RPMI8226 (cell line): Measurements from ENCODE around the gene NOVA2.
A peak's percentile ranks its signal among the peaks of the same experiment; 100 is the strongest.

Experiments used
- DNase-seq: peaks from one replicate; pipeline ENCODE4 v3.0.0-alpha.2; 2015

Gene NOVA2, protein sequence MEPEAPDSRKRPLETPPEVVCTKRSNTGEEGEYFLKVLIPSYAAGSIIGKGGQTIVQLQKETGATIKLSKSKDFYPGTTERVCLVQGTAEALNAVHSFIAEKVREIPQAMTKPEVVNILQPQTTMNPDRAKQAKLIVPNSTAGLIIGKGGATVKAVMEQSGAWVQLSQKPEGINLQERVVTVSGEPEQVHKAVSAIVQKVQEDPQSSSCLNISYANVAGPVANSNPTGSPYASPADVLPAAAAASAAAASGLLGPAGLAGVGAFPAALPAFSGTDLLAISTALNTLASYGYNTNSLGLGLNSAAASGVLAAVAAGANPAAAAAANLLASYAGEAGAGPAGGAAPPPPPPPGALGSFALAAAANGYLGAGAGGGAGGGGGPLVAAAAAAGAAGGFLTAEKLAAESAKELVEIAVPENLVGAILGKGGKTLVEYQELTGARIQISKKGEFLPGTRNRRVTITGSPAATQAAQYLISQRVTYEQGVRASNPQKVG

DNA sequence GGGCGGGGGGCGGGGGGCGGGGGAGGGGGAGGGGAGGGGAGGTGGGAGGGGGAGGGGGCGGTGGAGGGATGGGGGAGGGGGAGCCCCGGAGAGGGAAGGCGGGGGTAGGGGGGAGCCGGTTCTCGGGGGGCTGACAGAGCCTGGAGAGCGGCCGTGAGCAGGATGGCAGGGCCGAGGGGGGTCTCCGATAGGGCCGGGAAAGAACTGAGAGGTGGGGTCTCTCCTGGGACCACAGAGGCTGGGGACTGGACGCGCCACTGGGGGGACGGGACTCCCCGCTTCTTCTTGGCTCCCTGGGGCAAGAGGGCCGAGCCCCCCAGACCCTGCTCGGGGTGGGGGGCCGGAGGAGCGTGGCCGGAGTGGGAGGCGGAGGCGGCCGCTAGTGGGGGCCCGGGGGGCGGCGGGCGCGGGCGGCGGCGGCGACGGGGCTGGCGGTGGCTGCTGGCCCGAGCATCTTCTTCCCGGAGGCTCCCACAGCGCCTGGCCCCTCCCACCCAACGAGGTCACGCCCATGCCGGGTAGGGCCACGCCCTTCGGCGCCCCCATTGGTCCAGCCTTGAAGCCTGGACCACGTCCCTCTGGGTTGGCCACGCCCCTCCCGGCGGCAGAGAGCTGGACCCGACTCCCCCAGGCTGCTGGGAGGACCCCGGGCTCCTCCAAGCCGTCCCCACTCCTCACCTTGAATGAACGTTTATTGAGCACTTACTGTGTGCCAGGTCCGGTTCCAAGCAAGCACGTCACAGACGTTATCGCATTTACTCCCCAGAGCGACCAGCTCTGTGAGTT lies at the start of gene NOVA2:
Gene NOVA2 (minus strand): TSS at position 313 of the 786 bp plus-strand sequence. CDS start 514 bp downstream, outside the sequence.
- peak; percentile 24 for DNase-seq

DNA sequence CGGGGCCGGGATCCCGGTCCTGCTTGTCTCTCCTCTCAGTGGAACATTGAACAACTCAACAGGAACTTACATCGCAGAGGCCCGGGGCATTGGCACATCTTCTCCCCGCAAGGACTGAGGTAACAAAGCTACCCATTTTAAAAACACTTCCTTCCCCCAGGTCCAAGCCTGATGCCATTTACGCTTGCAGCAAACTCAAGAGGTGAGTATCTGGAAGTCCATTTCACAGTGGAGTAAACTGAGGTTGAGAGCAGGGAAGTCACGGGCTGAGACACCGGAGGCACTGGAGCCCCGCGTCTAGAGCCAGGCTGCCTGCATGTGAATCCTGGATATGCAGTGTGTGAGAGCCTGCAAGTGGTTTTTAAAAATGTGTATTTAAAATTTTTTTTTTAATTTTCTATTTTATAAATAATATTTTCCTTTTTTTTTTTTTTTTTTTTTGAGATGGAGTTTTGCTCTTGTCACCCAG lies 49.7 kb upstream of the NOVA2 start:
- no peak for DNase-seq

DNA sequence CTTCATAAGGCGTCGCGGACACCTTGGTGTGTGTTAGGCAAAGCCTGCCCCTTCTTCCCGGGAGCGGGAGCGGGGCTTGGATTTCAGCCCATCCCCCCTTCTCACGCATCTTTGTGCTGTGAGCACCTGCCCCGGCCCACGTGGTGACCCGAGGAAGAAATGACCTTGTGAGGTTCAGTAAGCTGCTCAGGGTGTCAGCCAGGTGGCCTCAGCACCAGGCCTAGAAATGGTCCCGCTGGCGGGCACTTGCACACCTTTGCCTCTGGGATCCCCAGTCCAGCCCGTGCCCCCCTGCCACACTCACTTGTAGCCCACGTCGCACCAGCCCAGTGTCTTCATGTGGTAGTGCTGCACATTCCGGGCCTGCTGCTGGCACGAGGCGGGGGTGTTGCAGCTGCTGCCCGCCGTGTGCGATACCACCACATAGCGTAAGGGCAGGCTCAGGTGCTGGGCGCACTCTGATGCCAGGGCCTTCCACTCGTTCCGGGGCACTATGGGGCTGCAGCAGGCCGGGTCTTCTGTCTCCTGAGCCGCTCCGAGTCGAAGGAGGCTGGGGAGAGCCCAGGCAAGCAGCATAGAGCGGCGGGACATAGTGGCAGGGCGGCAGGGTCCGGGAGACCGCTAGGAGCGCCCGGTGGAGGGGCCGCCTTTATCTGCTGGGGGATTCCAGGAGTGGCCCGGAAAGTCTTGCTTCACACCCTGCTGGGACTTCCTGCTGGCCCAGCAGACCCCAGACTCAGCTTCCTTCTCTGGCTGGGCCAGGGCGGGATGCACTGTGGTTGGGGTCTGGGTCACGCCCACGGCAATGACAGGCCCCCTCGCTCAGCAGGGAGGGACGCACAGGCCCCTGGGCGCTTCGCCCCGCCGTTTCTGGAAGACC lies 49.0 kb upstream of the NOVA2 start, which contains the start of gene PGLYRP1:
Gene PGLYRP1 (minus strand): TSS at position 623 of the 880 bp plus-strand sequence. CDS start 32 bp downstream, at position 591.
- DNase-seq, result no peak

DNA sequence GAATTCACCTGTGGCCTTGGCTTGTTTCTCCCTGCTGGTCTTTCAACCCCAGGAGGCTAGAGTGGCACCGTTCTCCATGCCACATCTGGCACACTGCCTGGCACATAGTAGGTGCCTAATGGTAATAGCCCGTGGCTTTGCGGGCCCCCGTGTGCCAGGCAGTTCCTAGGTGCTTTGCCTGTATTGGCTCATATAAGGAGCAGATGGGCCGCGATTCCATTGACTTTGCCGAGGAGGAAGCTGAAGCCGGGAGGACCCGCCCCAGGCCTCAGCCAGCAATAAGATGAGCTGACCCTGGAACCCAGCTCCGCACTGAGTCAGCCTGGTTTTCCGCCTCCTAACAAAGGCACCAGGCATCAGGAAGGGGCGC lies 48.4 kb upstream of the NOVA2 start:
- DNase-seq, result no peak

DNA sequence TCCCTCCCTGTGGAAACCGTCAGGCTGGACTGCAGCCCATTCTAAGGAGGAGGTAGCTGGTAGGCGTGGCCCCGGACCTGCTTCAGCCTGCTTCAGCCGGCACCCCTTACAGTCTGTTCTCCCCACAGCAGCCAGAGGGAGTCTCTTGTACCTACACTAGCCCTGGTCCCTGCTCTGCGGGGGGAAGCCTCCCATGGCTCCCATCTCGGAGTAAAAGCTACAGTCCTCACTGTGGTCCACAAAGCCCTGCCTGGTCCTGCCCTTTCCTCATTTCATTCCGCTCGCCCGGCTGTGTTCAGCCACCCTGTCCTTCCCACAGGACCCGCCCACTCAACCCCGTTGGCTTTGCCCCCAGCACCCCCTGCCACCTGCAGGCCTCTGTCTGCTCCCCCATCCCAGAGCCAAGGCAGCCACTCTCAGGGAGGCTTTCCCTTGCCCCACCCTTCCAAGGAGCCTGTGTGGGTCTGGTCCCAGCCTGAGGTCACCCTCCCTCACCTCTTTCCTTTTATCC lies 47.9 kb upstream of the NOVA2 start:
- DNase-seq, result no peak

DNA sequence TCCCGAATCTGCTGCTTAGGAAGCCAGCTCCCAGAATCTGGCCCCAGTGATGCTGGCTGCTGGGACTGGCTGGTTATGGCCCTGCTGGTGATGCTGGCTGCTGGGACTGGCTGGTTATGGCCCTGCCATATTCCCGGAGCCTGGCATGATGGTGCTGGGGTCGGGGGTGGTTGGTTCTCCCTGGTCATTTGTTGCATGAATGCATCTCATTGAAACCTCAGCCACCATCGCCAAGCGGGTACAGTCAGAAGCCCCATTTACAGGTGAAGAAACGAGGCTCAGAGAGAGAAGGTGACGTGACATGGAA lies 47.1 kb upstream of the NOVA2 start:
- no peak for DNase-seq

DNA sequence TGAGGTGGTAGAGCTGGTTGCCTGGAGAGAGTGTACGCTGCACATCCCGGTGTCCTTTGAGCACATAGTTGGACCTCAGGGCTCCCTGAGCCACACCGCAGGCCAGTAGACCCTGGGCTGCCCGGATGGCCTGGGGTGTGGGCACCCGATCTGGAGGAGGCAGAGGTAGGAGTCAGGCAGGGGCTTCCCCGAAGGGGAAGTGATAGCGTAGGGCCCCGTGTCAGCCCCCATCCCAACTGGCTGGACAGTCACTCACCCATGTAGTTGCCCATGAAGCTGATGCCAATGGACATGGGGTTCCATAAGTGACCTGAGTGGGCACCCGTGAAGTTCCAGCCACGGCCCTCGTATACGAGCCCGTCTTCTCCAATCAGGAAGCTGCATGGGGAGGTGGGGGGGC lies 45.6 kb upstream of the NOVA2 start:
- DNase-seq, result no peak

DNA sequence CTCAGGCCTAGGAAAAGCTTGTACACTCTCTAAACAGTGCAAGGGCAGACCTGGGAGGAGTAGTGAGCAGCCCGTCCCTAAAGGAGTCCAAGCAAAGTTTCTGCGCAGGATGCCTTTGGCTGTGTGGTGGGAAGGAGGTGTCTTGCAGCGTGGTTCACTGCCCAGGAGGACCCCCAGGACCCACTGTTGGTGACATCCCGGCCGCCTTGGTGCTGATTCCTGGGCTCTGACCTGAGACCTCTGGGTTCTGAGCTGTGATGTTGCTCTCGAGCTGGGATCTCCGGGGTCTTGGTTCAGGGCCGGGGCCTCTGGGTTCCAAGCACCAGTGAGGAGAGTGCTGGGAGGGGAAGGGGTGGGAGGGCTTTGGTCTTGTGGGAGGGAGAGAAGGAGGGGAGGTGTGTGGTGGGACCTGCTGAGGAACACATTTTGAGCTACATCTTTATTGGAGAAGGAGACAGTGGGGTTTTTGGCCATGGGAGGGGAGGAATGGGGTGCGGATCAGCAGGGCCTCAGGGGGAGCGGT lies 45.1 kb upstream of the NOVA2 start:
- no peak for DNase-seq

DNA sequence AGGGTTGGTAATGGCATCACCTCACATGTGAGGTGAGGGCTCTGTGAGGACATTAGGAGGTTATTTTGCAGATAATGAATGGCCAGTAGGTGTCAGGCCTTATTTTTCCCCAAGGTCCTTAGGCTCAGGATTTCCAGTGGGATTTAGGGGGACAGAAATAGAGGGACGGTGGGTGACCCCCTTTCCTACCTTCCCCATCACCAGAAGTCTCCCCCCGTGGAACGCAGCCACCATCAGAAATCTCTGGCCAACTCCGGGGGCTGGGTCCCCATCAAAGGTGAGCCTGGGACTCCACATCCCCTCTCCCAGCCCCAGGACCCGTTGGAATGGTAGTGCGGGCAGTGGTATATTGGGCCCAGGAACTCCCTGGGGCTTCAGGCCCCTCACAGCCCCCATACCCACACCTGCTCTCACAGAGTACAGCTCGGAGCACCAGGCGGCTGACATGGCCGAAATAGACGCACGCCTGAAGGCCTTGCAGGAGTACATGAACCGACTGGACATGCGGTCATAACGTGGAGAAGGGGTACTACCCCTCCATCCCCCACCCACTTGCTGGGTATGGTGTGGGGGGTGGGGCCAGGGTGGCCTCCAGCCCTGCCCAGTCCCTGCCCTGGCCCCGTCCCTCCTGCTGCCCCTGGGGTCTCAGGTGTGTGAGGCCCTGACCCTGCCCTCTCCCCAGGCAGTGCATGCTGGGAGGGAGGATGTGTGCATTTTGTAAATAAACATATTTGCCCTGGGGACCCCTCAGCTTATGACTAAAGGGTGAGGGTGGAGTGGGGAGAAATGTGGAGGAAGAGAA lies 44.4 kb upstream of the NOVA2 start:
- DNase-seq, result no peak

DNA sequence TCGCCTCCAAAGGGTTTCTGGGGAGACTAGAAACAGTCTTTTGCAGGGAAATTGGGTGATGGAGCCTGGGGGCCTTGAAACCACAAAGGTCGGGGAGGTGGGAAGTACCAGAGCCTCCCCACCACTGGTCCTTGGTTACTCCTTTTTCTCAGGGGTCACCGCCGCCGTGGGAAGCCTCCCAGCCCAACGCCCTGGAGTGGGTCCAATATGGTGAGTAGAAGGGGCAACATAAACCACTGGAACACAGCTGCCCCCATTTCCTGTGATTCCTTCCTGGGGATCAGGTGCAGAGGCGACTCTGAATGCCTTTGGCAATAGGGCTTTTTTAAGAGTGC lies 43.4 kb upstream of the NOVA2 start:
- DNase-seq, result no peak

DNA sequence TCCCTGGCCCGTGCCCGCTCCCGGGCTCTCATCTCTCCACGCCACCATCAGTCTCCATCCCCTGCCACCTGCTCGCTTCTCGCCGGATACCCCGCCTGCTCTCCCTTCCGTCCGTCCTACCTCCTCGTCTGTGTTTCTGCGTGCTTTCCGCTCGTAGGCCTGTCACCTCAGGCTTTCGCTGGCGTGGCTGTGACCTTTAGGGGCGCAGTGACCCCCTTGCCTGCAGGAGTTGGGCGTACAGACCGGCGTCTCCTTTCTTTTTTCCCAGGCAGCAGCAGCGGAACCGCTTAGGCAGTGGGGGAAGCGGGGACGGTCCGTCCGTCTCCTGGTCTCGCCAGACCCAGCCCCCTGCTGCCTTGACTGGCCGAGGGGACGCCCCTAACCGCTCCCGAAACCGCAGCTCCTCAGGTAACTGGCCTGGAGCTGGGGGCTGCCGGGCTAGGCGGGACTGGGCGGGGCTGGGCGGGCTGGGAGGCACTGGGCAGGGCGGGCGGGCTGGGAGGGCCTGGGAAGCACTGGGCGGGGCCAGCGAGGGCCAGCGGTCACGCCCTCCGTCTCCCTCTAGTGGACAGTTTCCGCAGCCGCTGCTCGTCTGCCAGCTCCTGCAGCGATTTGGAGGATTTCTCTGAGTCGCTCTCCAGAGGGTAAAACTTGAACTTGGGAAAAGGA lies 42.9 kb upstream of the NOVA2 start:
- DNase-seq, result peak; percentile 81

DNA sequence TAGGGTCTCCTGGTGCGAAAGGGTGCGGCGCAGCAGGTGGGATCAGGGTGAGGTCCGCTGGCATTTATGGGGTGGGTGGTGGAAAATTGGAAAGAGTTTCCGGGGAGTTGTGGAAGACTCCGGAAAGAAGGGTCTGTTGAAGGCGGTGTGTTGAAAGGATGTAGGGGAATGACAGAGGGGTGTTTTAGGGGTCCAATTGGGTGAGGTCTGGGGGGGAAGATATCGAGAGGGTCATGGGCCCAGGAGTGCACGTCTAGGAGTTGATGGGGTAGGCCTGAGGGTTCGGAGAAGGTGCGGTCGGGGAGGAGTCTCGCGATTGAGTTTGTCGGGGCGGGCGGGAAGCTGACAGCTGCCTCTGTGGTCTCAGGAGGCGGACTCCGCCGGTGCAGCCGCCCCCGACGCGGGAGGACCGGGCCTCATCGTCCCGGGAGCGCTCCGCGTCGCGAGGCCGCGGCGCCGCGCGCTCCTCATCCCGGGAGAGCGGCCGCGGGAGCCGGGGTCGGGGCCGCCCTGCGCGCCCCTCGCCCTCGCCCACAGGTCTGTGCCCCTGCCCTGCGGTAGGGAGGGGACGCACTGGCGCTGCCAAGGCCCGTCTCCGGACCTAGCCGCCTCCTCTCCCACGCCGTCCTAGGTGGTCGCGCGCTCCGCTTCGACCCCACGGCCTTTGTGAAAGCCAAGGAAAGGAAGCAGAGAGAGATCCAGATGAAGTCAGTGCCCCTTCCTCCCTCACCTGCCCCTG lies 42.2 kb upstream of the NOVA2 start:
- DNase-seq, result no peak

DNA sequence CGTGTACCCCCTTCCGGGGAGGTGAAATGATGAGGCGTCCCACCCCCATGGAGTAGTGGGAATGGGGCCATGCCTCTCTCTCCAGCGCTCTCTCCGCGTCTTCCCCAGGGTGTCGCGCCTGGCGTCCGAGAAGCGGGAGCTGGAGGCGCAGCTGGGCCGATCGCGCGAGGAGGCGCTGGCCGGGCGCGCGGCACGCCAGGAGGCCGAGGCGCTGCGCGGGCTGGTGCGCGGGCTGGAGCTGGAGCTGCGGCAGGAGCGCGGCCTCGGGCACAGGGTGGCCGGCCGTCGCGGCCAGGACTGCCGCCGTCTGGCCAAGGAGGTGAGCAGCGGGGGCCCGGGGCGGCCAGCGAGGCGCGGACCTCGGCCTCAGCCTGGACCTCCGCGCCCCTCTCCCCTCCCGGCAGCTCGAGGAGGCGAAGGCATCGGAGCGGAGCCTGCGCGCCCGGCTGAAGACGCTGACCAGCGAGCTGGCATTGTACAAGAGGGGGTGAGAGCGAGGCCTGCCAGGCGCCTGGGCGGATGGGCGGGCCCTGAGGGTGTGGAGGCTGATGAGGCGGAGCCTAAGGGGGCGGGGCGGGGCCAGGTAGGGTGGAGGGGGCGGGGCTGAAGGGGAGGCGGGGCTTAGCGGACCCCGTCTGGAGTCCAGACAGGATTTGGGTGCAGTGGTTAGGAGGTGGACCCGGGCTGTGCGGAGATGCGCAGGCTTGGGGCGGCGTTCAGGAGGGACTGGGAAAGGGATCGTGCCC lies 41.4 kb upstream of the NOVA2 start:
- no peak for DNase-seq

DNA sequence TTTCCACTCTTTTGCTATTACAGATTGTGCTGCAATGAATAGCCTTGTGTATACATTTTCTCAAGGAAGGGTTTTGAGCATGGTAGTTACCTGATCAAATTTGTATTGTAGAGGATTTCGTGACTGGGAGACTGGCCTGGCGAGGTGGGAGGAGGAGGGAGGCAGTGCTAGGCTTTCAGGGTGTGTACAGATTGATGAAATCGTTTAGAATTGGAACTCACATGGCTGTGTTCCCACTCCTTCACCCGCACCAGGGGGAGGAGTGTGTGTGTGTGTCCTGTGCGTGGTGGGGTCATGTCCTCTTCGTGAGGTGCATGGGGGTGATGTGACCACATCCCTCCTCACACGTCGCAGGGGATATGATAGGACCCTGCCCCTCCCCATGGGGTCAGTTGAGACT lies 40.9 kb upstream of the NOVA2 start:
- DNase-seq, result no peak

DNA sequence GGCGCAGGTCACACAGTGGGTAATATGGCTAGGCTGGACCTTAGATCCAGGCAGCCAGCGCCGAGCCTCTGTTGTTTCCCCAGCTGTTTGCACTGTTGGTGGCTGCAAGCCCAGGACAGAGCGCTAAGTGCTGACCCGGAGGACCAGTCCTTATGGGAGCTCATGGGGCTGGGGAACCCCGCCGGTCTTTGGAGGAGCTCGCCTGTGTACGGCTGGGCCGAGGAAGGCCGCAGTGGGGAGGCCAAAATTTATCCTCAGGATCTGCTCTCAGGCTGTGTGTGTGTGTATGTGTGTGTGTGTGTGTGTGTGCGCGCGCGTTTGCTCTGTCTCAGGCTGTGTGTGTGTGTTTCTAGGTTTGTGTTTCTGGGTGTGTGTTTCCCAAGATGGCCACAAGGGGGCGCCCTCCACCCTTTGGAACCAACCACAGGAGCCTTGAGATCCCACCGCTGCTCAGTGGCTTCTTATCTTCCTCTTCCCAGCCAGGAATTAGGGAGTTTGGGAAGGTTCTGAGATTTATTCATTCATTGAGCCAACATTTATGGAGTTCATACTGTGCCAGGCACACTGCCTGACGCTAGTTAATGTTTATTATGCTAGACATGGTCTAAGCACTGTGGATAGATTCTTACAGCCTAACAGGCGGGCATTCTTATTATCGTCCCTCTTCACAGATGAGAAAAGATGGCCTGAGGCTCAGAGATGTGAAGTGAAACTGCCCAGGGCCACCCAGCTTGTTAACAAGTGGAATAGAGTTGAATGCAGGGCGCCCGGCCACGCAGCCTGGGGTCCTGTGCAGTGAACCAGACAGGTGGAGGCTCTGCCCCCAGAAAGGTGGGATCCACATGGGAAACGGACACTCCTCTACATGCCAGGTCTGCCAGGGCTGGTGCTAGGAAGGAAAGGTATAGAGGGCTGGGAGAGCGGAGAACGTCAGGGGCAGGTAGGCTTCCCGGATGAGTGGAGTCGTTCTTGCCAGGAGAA lies 36.2 kb upstream of the NOVA2 start:
- DNase-seq, result peak; percentile 54

DNA sequence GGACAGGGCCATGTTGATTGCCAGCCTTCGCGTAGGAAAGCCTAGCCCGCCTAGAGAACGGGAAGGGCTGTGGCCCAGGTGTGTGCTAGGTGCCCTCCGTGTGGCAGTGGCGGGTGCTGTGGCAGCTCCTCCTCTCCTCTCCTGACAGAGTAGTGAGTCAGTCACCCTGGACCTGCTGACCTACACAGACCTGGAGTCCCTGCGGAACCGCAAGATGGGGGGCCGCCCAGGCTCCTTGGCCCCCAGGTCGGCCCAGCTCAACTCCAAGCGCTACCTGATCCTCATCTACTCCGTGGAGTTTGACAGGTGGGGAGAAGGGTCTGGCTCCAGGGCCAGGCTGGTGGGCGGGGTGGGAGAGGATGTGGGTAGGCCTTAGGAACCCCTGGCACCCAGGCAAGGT lies 32.7 kb upstream of the NOVA2 start:
- DNase-seq, result no peak

DNA sequence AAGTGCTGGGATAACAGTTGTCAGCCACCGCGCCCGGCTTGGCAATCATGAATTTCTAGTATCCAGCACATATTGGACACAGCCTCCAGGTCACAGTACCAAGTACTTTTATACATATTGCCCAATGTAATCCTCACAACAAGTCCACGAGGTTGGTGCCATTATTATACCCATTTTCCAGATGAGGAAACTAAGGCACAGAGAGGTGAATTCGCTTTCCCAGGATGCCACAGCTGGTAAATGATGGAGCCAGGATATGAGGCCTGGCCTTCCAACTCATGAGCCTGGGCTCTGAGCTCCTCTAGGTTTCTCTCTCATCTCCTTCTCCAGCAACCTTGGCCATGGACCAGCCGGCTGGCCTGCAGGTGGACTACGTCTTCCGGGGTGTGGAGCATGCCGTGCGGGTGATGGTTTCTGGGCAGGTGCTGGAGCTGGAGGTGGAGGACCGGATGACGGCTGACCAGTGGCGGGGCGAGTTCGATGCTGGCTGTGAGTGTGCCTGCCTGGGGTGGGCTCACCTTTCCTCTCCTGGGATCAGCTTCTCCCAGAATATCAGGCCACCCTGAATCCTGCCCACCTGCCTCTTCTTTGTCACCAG lies 29.1 kb upstream of the NOVA2 start:
- DNase-seq, result no peak
